Measurements from ENCODE around the gene HOXA5.

HOXA5 gene

DNA sequence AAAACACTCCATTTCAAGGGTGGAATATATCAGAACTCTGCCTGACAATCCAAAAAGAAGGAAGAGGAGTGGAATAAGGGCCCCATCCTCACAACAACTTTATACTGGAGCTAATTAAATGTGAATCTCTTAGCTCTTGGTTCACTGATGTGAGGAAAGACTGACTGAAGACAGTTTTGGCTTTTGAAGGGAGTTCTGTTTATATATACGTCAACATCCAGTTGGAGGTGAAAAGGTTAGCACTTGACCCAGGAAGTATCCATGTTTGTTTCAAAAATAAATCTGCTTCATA lies 50.7 kb downstream of the HOXA5 start:
- DNase-seq: no peak

- DNase-seq: no peak
Observed at GRCh38 chr7:27091941-27092818, 51.3 kb downstream of the HOXA5 start.

DNA sequence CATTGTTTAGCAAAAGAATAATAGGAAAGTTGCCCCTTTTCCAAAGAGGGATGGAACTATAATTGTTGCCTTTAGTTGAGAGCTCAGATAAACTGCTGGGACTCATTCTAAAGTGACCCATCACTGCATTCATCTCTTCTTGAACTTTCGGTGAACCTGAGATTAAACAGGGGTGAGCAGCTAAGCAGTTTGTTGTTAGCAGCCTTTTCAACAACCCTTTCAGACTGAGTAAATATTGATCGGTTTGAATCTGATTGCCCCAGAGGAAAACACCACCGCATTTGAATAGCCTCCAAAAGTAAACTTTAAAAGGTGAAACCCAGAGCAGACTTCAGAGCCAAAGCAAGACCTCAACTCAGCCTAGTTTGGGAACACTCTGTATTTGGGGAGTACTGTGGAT lies 52.4 kb downstream of the HOXA5 start:
- peak; percentile 77 for DNase-seq

Measured in NCI-H748 treated with DMSO at 0.1 percent for 48 hours (cell line).